ENCODE data around the gene CIITA.

The CIITA gene

GRCh38 chr16:10878644-10879501 lies 1.9 kb downstream of the CIITA start:
- DNase-seq (ENCODE audit: low spot score) = no peak

GRCh38 chr16:10879681-10880589 lies 2.9 kb downstream of the CIITA start:
- no peak for DNase-seq (ENCODE audit: low spot score)

- no peak for DNase-seq (ENCODE audit: low spot score)
Measured at GRCh38 chr16:10880594-10881452, 3.8 kb downstream of the CIITA start.

GRCh38 chr16:10881479-10882030 lies 4.6 kb downstream of the CIITA start:
- DNase-seq (ENCODE audit: low spot score) = no peak

GRCh38 chr16:10883004-10883403 lies 6.0 kb downstream of the CIITA start:
- no peak for DNase-seq (ENCODE audit: low spot score)

GRCh38 chr16:10885246-10885645 lies 8.2 kb downstream of the CIITA start:
- DNase-seq (ENCODE audit: low spot score) = no peak

GRCh38 chr16:10888320-10888937 lies 11.4 kb downstream of the CIITA start:
- no peak for DNase-seq (ENCODE audit: low spot score)

- DNase-seq (ENCODE audit: low spot score) = no peak
Measured at GRCh38 chr16:10889855-10890254, 12.9 kb downstream of the CIITA start.

GRCh38 chr16:10892782-10893318 lies 15.8 kb downstream of the CIITA start:
- no peak for DNase-seq (ENCODE audit: low spot score)

GRCh38 chr16:10895053-10895946 lies 18.3 kb downstream of the CIITA start:
- DNase-seq (ENCODE audit: low spot score) = peak; percentile 46

GRCh38 chr16:10896165-10896564 lies 19.2 kb downstream of the CIITA start:
- no peak for DNase-seq (ENCODE audit: low spot score)

GRCh38 chr16:10896723-10897122 lies 19.7 kb downstream of the CIITA start:
- DNase-seq (ENCODE audit: low spot score) = no peak

- no peak for DNase-seq (ENCODE audit: low spot score)
Measured at GRCh38 chr16:10897134-10897533, 20.1 kb downstream of the CIITA start.

GRCh38 chr16:10902999-10903398 lies 26.0 kb downstream of the CIITA start:
- DNase-seq (ENCODE audit: low spot score) = no peak

GRCh38 chr16:10906482-10906881 lies 29.5 kb downstream of the CIITA start:
- no peak for DNase-seq (ENCODE audit: low spot score)

GRCh38 chr16:10906914-10907756 lies 30.1 kb downstream of the CIITA start:
- DNase-seq (ENCODE audit: low spot score) = no peak

GRCh38 chr16:10907757-10908045 lies 30.7 kb downstream of the CIITA start:
- DNase-seq (ENCODE audit: low spot score) = no peak

GRCh38 chr16:10911267-10911666 lies 34.3 kb downstream of the CIITA start:
- no peak for DNase-seq (ENCODE audit: low spot score)

- no peak for DNase-seq (ENCODE audit: low spot score)
Measured at GRCh38 chr16:10916534-10916933, 39.5 kb downstream of the CIITA start.
